ENCODE results near the gene ARID1B.

DNA sequence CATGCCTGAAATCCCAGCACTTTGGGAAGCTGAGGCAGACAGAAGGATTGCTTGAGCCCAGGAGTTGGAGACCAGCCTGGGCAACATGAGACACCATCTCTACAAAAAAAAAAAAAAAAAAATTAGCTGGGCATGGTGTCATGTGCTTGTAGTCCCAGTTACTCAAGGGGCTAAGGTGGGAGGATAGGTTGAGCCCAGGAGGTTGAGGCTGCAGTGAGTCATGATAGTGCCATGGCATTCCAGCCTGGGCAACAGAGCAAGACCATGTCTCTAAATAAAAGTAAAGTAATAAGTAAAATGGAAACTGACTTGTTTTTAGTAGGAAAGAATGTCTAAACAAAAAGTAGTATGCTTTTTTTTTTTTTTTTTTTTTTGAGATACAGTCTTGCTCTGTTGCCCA is 240.7 kb downstream of the ARID1B start:
- TF ChIP-seq, protein P1, sequence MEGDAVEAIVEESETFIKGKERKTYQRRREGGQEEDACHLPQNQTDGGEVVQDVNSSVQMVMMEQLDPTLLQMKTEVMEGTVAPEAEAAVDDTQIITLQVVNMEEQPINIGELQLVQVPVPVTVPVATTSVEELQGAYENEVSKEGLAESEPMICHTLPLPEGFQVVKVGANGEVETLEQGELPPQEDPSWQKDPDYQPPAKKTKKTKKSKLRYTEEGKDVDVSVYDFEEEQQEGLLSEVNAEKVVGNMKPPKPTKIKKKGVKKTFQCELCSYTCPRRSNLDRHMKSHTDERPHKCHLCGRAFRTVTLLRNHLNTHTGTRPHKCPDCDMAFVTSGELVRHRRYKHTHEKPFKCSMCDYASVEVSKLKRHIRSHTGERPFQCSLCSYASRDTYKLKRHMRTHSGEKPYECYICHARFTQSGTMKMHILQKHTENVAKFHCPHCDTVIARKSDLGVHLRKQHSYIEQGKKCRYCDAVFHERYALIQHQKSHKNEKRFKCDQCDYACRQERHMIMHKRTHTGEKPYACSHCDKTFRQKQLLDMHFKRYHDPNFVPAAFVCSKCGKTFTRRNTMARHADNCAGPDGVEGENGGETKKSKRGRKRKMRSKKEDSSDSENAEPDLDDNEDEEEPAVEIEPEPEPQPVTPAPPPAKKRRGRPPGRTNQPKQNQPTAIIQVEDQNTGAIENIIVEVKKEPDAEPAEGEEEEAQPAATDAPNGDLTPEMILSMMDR (IDR thresholded peaks at IDR 0.05): no peak
- TF ChIP-seq, protein P2, sequence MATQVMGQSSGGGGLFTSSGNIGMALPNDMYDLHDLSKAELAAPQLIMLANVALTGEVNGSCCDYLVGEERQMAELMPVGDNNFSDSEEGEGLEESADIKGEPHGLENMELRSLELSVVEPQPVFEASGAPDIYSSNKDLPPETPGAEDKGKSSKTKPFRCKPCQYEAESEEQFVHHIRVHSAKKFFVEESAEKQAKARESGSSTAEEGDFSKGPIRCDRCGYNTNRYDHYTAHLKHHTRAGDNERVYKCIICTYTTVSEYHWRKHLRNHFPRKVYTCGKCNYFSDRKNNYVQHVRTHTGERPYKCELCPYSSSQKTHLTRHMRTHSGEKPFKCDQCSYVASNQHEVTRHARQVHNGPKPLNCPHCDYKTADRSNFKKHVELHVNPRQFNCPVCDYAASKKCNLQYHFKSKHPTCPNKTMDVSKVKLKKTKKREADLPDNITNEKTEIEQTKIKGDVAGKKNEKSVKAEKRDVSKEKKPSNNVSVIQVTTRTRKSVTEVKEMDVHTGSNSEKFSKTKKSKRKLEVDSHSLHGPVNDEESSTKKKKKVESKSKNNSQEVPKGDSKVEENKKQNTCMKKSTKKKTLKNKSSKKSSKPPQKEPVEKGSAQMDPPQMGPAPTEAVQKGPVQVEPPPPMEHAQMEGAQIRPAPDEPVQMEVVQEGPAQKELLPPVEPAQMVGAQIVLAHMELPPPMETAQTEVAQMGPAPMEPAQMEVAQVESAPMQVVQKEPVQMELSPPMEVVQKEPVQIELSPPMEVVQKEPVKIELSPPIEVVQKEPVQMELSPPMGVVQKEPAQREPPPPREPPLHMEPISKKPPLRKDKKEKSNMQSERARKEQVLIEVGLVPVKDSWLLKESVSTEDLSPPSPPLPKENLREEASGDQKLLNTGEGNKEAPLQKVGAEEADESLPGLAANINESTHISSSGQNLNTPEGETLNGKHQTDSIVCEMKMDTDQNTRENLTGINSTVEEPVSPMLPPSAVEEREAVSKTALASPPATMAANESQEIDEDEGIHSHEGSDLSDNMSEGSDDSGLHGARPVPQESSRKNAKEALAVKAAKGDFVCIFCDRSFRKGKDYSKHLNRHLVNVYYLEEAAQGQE (IDR thresholded peaks at IDR 0.05; ENCODE audit: insufficient read depth in 1 of 2, low read depth in 2 of 2, low read length in 1 of 2): no peak
- TF ChIP-seq POLR2AphosphoS5 (IDR thresholded peaks at IDR 0.05; ENCODE audit: low read depth, low read length): no peak
- TF ChIP-seq TCF7L2 (IDR thresholded peaks at IDR 0.05; ENCODE audit: low read depth, low read length): no peak
